ENCODE measurements around the gene MS4A10.

The MS4A10 gene

DNA sequence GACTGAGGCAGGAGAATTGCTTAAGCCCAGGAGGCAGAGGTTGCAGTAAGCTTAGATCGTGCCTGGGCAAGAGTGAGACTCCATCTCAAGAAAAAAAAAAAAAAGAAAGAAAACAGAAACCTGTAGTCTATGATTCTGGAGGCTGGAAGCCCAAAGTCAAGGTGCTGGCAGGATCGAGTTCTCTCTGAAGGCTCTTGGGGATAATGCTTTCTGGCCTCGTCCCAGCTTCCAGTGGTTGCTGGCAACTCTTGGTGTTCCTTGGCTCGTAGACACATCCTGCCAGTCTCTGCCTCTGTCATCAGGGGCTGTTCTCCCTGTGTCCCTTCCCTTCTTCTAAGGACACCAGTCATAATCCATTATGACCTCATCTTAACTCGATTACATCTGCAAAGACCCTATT is 40.0 kb downstream of the MS4A10 start:
- DNase-seq (ENCODE audit: low read depth in 2 of 2), result no peak

DNA sequence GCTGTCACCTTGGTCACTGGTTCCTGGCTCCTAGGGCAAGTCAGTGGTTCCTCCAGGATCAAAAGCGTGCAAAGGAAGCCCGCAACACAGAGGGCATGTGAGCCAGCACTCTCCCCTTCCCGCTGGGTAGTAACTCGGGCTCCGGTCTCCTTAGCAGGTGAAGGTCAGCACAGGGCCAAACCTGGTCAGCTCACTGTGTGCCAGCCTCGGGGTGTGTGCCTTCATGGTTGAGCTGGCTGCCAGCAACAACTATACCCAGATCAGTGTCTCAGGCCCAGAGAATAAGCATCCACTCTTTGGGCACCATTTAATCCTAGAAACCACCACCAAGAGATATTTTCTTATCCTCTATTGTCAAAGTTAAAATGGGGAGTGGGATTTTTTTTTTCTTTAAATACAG is 40.7 kb downstream of the MS4A10 start:
- no peak for DNase-seq (ENCODE audit: low read depth in 2 of 2)

DNA sequence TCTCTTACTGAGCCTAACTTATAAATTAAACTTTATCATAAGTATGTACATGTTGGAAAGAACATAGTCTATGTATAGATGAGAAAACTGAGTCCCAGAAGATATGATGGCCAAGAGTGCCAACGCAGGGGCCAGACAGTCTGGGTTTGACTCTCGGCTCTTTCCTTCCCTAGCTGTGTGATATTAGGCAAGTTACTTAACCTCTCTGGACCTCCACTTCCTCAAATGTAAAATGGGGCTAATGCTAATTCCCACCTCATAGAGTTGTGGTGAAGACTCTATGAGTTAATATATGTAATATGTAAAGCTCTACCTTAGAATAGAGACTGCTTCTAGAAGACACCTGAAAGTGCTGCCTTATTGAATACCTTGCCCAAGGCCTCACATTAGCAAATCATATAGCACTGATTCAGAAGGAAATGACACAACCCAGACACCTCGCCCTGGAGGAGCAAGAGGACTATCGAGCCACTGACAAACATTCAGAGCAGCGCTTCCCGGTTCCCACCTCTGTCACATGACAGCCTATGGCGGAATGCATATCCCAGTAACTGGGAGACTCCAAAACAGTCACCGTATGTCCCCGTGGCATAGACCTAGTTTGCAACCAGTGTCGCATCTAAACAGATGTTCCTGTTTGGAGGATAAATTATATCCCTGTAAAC is 45.5 kb downstream of the MS4A10 start:
- no peak for DNase-seq (ENCODE audit: low read depth in 2 of 2)

DNA sequence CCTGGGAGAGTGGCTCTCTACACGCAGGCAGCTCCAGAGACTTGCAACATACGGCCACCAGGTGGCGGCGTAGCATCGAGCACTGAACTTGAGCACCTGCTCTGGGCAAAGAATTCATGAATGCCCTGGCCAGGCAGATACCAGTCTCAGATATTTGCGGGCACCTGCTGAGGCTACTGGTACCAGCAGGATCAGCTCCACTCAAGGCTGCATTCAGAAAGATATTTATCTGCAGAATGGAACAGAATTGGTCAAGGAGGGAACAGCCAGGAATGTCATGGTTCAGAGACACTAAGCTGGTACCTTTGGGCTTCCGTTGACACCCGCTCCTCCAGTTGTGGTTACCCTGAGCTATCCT is 46.0 kb downstream of the MS4A10 start:
- DNase-seq (ENCODE audit: low read depth in 2 of 2), result peak; percentile 61 to 71

DNA sequence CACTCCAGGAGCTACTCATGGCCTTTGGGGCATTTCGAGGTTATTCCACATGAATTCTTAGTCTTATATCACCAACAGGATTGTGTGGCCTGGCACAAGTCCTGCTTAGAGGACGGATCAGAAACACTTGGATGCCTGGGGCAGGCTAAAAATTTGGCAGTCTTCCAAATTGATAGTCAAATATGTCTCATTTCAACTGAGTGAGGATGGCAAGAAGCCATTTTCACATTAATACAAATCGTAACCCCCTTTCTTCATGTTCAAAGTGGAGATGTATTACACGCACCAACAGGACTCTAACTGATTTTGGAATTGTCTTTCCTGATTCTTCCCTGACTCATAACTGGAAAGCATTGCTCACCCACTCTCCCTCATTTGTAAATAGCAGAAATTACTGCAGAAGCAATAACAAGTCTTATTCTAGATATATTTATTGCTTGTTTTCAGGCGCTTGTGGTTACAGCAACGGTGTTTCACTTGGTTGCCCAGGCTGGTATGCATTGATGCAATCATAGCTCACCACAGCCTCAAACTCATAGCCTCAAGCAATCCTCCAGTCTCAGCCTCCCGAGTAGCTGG is 46.5 kb downstream of the MS4A10 start:
- no peak for DNase-seq (ENCODE audit: low read depth in 2 of 2)

DNA sequence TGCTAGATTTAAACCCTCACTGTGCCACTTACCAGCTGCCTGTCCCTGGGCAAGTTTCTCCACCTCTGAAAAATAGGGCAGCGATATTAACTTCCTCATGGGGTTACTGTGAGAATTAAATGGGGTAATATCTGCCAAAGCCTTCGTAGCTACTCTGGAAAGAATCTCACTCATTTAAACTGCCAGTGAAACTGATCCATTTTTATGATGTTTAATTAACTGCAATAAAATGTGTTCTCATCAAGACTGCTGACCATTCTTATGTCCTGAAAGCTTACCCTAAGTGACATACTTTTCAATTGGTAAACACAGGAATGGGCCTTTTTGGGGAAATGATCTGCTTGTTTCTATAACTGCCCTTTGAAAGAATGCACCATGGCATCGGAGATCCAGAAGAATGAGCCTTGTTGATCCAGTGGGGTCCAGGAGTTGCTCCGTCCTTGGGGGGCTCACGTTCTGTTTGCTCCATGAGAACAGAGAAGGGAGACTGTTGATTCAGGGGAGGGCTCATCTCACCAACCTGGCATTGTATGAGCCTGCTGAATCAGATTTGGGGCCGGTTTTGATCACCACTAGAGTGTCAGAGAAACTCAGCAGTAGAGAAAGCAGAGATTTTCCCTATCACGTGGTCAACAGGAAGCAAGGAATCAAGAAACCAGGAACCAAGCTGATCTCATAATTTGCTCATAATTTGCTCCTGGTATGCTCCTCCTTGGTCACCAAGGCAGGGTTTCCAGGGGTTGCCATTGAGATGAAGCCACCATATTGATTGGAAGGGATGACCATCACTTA is 49.8 kb downstream of the MS4A10 start:
- DNase-seq (ENCODE audit: low read depth in 2 of 2), result no peak

DNA sequence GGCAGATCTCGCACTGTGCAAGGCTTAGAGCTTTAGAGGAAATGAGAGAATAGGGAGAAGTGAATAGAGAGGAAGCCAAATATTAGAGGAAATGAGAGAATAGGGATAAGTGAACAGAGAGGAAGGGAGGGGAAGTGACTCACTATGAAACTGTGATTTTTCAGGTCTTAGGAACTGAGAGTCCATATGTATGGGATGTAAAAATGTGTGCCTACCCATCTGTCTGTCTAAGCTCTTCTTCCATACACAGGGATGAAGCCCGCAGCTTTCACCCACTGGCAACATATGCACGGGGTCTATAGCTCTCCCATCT is 50.4 kb downstream of the MS4A10 start:
- DNase-seq (ENCODE audit: low read depth in 2 of 2), result no peak

DNA sequence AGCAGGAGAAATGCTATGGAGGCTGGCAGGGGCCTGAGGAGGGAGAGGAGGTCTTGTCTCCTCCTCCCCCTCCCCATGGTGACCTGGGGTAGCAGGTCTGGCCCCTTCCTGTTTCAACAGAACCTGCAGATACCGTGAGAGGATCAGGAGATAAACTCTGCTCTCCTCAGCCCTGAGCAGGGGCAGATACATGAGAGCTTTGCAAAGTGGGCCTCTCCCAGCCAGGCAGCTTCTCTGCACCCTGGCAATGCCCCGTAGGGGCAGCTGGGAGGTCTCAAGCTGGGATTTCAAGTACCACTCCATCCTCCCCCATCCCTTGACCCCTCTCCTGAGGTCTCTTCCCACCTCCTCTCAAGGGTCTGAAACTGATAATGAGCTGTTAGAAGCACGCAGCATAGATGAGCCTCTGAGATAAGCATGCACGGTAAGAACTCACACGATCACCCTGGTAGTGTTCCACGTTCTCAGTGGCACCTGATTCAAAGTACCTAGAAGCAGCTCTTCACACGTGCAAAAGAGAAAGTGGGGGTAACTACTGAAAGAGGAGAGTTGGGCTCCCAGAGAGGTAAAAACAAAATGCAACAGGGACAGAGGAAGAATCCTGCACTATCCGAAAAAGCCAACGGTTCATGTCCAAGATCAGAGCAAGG is 51.9 kb downstream of the MS4A10 start:
- DNase-seq (ENCODE audit: low read depth in 2 of 2), result no peak

DNA sequence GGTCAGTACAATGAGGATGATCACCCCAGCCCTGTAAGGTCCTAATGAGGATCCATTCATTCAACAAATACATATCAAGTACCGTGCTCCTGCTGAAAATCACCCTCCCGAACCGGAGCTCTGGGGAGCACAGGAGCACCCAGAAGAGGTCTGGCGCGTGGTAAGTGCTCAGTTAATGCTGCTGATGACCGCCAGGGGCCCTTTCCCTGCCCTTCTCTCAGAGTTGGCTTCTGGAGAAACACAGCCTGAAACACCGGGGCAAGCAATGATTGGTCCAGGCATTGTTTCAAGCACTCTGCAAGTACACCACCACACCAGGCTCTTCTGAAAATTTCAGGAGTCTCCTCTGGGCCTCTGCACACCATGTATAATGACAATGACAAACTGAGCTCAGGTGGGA is 53.0 kb downstream of the MS4A10 start:
- DNase-seq (ENCODE audit: low read depth in 2 of 2), result no peak

DNA sequence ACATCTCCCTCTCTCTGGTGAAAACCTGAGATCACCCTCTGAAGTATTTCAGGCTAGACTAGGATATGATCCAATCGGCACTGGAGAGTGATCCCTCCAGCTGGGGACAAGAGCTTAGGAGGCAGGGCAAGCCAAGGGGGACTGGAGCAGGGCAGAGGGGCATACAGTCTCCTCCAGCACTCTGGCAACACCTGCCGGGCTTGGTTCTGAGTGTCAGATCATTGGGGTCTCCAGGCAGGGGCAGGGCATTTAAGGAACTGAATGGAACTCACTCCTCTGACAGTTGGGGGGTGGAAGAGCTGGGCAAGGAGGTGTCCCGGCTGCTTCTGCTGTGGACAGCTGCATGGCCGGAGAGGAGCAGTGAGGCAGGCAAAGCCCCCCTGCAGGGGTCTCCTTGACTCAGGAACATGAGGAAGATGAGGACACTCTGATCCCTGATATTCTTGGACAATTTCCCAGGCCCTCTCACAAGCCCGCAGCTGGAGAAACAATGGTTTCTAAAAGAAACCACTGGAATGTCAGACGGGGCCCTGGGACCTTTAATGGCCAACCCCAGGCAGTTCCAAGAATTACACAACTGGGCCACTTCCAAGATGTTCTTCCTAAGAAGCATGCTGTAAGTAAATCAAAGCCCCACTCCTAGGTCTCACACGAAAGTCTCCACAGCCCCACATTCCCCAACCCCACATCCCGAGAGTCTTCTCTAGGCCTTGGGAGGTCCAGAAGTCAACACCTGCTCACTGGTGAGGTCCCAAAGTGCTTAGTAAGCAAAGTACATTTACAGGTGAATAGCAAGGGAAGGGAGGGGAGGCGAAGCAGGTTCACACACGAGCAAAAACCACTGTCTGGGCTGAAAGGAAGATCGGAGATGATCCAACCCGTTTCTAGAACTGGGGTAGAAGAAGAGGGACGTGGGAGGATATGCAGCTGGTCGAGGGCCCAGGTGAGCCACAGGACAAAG is 55.6 kb downstream of the MS4A10 start:
- no peak for DNase-seq (ENCODE audit: low read depth in 2 of 2)

DNA sequence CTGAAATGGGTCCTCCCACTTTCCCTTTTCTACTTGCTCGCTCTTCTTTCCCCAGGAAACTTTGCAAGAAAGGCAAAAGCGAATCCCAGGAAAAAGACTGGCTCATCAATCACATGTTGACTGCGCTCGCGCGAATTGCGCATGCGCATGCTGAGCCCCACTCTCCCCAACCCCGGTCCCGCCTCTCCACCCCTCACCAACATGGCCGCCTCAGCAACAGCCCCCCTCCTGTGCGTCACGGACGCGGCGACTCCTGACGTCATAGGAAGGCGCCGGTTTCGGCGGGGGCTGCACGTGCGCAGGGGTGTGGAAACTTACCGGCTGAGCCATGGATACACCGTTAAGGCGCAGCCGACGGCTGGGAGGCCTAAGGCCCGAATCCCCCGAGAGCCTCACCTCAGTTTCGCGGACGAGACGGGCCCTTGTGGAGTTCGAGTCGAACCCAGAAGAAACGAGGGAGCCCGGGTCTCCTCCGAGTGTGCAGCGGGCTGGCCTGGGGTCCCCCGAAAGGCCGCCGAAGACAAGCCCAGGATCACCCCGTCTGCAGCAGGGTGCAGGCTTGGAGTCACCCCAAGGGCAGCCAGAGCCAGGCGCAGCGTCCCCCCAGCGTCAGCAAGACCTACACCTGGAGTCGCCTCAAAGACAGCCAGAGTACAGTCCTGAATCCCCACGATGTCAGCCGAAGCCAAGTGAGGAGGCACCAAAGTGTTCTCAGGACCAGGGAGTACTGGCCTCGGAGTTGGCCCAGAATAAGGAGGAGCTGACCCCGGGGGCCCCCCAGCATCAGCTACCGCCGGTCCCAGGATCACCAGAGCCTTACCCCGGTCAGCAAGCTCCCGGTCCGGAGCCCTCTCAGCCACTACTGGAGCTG is 56.9 kb downstream of the MS4A10 start, which contains the start of gene CCDC86:
Gene CCDC86, plus strand, starts transcription at position 317 of the 871 bp plus-strand sequence. Its CDS starts 12 bp downstream, at position 329.
- peak; percentile 95 to 97 for DNase-seq (ENCODE audit: low read depth in 2 of 2)

DNA sequence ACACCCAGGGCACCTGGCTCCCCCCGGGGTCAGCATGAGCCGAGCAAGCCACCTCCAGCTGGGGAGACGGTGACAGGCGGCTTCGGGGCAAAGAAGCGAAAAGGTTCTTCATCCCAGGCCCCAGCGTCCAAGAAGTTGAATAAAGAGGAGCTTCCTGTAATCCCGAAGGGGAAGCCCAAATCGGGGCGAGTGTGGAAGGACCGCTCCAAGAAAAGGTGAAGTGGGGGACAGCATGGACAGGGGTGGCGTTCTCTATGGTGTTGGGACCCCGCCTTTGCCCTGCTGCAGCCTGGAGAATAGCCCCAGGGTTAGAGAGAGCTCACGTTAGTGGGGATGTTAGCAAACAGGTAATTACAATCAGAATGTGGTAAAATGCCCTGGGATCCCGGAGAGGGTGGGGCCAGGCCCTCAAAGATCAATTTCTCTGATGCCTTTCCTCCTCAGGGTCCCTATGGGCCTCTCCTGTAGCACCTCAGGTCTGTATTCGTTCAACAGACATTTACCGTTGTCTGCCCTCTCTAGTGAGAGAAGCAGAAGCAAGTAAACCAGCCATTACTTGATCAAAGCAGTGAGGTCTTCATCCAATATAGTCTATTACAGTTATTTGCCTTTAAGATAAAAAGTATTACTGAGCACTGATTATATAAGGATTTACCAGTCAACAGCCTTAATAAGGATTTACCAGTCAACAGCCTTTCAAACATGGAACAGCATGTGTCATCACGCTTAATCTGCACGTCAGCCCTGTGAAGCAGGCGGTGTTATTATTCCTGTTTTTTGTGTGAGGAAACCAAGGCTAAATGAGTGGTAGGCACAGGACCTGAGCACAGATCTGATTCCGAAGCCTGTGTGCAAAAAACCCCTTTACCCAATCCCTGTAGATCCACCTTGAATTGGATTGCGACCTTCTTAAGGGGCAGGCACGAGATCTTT is 57.8 kb downstream of the MS4A10 start:
- DNase-seq (ENCODE audit: low read depth in 2 of 2), result no peak

DNA sequence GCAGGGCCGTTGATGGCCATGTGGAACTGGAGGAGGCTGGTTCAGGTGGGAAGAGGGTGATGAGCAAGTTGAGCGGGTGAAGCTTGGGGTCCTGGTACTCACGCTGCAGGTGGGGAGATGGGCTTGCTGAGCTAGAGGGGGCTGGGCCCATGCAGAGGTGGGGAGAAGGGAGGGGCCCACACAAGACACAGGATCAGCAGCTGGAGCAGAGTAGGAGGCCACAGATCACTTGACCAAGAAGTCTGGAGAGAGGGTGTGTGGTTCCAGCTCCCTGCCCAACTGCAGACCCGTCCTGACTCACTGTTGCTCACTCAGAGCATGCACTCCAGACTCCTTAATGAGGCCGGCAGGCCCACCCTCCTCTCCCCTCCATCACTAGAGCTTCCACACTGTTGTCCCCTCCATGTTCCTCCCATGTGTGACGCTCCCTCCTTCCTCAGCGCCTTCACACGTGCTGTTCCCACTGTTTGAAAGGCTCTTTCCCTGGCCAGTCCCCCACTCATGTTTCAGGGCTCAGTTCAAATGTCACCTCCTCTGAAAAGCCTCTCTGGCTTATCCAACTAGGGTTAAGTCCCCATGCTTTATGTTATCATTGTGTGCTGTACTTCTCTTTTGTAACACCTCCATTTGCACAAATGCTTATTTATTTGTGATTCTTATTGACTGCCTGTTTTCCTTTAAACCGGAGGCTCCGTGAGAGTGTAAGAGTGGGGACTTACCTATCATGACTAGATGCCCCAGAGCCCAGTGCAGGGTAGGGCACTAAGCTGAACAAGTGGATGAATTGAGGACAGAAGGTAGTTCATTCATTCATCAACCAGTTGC is 59.1 kb downstream of the MS4A10 start:
- DNase-seq (ENCODE audit: low read depth in 2 of 2), result no peak

DNA sequence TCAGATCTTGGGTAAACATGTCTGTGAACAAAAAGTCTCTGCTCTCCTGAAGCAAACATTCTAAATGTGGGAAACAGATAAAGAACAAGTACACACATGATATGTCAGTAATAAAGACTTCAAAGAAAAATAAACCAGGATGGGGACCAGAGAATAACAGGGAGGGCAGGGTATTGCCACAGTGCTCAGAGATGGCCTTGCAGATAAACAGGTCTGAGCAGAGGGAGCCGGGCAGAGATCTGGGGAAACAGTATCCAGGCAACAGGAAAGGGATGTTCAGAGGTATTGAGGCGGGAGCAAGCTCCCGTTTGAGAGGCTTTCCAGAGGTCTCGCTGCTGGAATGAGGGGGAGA is 59.7 kb downstream of the MS4A10 start:
- no peak for DNase-seq (ENCODE audit: low read depth in 2 of 2)

DNA sequence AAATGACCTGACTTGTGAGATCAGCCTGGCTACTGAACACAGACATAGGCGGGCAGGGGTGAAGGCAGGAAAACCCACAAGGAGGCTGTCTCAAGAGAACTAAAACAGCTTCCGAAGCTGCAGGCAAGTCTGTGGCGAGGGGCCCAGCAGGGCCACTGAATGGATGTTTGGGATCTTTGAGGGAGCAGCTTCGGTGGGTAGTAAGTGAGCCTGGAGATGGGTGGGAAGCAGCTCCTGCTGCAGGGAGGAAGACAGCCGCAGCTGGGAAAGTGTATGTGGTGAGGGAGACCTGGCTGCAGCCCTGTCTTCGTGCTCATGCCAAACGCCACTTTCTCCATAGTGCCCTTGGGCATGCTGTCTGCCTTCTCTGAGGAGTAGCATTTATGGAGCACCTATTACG is 60.2 kb downstream of the MS4A10 start:
- no peak for DNase-seq (ENCODE audit: low read depth in 2 of 2)

DNA sequence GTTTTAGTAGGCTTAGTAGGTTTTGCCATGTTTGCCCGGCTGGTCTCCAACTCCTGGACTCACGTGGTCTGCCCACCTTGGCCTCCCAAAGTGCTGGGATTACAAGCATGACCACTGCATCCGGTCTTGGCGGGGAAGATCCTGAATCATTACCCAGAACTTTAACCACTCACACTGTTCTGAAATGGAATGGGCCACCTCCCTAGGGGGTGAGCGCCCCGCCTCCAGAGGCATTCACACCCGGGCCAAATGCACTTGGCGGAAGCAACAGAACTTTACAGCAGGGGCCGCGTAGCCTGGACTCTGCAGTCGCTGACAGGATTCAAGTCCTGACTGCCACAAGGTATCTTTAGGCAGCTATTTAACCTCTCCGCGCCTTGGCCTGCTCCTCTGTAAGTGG is 62.1 kb downstream of the MS4A10 start:
- no peak for DNase-seq (ENCODE audit: low read depth in 2 of 2)

DNA sequence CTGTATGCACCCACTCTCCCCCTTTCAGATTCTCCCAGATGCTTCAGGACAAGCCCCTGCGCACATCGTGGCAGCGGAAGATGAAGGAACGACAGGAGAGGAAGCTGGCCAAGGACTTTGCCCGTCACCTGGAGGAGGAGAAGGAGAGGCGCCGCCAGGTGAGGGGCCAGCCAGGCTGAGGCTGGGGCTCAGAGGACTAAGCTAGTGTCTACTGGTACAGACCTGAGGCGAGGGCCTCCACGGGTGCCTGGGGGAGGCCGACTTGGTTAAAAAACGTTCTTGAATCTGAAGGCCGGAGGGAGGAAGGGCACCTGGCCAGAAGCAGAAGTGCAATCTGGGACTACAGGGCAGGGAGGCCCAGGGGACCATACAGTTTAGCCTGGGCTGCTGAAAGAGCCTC is 62.8 kb downstream of the MS4A10 start:
- no peak for DNase-seq (ENCODE audit: low read depth in 2 of 2)

DNA sequence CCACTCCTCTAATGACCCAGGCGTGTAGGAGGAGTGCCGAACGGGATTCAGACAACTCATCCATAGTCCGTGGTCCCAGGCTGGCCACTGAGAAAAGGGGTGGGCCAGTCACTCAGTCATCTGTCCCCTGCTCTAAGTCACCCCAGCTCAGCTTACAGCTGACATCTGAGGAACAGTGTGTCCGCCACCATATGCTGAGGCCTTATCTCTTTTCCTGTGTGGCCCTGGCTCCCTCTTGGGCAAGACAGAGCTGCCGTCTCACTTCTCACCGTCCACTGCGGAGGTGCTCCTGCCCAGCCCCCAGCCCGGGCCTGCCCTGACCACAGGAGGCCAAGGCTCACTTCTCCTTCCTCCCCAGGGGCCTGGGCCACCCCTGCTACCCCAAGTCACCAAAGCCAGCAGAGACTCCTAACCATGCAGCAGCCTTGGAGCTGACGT is 63.6 kb downstream of the MS4A10 start:
- no peak for DNase-seq (ENCODE audit: low read depth in 2 of 2)
